DND-41 (cell line): Measurements from ENCODE around the gene CLEC10A.

ENCODE experiments used
- EZH2 ChIP-seq: IDR thresholded peaks from 3 replicates; pipeline ENCODE4 v1.6.1; 2012; ENCODE audit warnings: borderline replicate concordance, low read depth, mild to moderate bottlenecking, moderate library complexity, low read length, inconsistent platforms; ENCODE audit not compliant: severe bottlenecking
- TF ChIP-seq, protein P1 (sequence below): IDR thresholded peaks from 2 replicates; pipeline ENCODE4 v1.5.1; 2012; ENCODE audit warnings: borderline replicate concordance, low read length, moderate library complexity, mild to moderate bottlenecking; ENCODE audit not compliant: poor library complexity, severe bottlenecking; ENCODE audit errors: extremely low read depth

DNA sequence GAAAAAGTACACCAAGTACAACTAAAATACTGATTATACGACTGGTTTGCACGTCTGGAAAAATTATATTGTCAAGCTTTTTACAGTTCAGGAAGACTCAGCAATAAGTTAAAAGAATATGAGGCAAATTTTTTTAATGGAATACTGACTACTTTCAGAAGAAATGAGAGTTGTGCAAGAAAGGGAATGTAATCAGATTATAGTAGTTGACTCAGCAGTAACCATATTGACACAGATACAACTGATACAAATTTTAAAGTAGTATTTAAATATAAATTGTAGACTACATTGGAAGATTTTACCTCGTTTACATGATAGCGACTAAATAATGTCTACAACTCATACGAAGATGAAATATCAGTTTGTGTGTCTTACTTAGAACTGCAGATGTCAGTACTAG, 17.9 kb upstream of the CLEC10A start:
- TF ChIP-seq, protein P1, sequence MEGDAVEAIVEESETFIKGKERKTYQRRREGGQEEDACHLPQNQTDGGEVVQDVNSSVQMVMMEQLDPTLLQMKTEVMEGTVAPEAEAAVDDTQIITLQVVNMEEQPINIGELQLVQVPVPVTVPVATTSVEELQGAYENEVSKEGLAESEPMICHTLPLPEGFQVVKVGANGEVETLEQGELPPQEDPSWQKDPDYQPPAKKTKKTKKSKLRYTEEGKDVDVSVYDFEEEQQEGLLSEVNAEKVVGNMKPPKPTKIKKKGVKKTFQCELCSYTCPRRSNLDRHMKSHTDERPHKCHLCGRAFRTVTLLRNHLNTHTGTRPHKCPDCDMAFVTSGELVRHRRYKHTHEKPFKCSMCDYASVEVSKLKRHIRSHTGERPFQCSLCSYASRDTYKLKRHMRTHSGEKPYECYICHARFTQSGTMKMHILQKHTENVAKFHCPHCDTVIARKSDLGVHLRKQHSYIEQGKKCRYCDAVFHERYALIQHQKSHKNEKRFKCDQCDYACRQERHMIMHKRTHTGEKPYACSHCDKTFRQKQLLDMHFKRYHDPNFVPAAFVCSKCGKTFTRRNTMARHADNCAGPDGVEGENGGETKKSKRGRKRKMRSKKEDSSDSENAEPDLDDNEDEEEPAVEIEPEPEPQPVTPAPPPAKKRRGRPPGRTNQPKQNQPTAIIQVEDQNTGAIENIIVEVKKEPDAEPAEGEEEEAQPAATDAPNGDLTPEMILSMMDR, result no peak
- TF ChIP-seq EZH2, result no peak
